Measurements from ENCODE around the gene PIGN.

PIGN gene

GRCh38 chr18:61998957-61999356 lies 187.9 kb downstream of the PIGN start:
- DNase-seq (ENCODE audit: low spot score): no peak
- in situ Hi-C loops (cut with MboI; ENCODE audit: low pct_unique_long_range_greater_than_20kb, low sequenced_read_pairs, unreplicated experiment): no loop called here
- TF ChIP-seq CTCF (IDR thresholded peaks at IDR 0.05; ENCODE audit: extremely low read depth, insufficient read depth, missing control alignments): no peak

GRCh38 chr18:61998335-61998734 lies 188.5 kb downstream of the PIGN start:
- TF ChIP-seq CTCF (IDR thresholded peaks at IDR 0.05; ENCODE audit: extremely low read depth, insufficient read depth, missing control alignments): no peak
- no peak for DNase-seq (ENCODE audit: low spot score)
- in situ Hi-C loops (cut with MboI; ENCODE audit: low pct_unique_long_range_greater_than_20kb, low sequenced_read_pairs, unreplicated experiment): no loop called here

- in situ Hi-C loops (cut with MboI; ENCODE audit: low pct_unique_long_range_greater_than_20kb, low sequenced_read_pairs, unreplicated experiment): no loop called here
- no peak for TF ChIP-seq CTCF (IDR thresholded peaks at IDR 0.05; ENCODE audit: extremely low read depth, insufficient read depth, missing control alignments)
- no peak for DNase-seq (ENCODE audit: low spot score)
Observed at GRCh38 chr18:61995618-61996017, 191.2 kb downstream of the PIGN start.

GRCh38 chr18:61993831-61994230 lies 193.0 kb downstream of the PIGN start:
- in situ Hi-C loops (cut with MboI; ENCODE audit: low pct_unique_long_range_greater_than_20kb, low sequenced_read_pairs, unreplicated experiment): no loop called here
- no peak for DNase-seq (ENCODE audit: low spot score)
- no peak for TF ChIP-seq CTCF (IDR thresholded peaks at IDR 0.05; ENCODE audit: extremely low read depth, insufficient read depth, missing control alignments)

- in situ Hi-C loops (cut with MboI; ENCODE audit: low pct_unique_long_range_greater_than_20kb, low sequenced_read_pairs, unreplicated experiment): no loop called here
- TF ChIP-seq CTCF (IDR thresholded peaks at IDR 0.05; ENCODE audit: extremely low read depth, insufficient read depth, missing control alignments): no peak
- DNase-seq (ENCODE audit: low spot score): no peak
Observed at GRCh38 chr18:61992923-61993322, 193.9 kb downstream of the PIGN start.

GRCh38 chr18:61992285-61992684 lies 194.6 kb downstream of the PIGN start:
- no peak for TF ChIP-seq CTCF (IDR thresholded peaks at IDR 0.05; ENCODE audit: extremely low read depth, insufficient read depth, missing control alignments)

GRCh38 chr18:61991836-61992235 lies 195.0 kb downstream of the PIGN start:
- TF ChIP-seq CTCF (IDR thresholded peaks at IDR 0.05; ENCODE audit: extremely low read depth, insufficient read depth, missing control alignments): no peak
- no peak for DNase-seq (ENCODE audit: low spot score)
- in situ Hi-C loops (cut with MboI; ENCODE audit: low pct_unique_long_range_greater_than_20kb, low sequenced_read_pairs, unreplicated experiment): no loop called here

More at GRCh38 chr18:61992285-61992684, 194.6 kb downstream of the PIGN start:
- in situ Hi-C loops (cut with MboI; ENCODE audit: low pct_unique_long_range_greater_than_20kb, low sequenced_read_pairs, unreplicated experiment): no loop called here
- DNase-seq (ENCODE audit: low spot score): no peak

All from GM13977 (cell line).